ENCODE data around the gene ATL2.
"Not testable (repeated sequence)": the region's sequence is repeated elsewhere in the genome, so short reads cannot be mapped to it uniquely, and the experiment has no call there.

Gene ATL2

GRCh38 chr2:38387887-38388286, 10.8 kb upstream of the ATL2 start:
- no peak for DNase-seq

- DNase-seq = no peak
Measured at GRCh38 chr2:38386821-38387220, 9.7 kb upstream of the ATL2 start.

GRCh38 chr2:38386377-38386776, 9.3 kb upstream of the ATL2 start:
- DNase-seq = no peak

GRCh38 chr2:38384338-38384737, 7.3 kb upstream of the ATL2 start:
- no peak for DNase-seq

GRCh38 chr2:38383741-38384140, 6.7 kb upstream of the ATL2 start:
- DNase-seq = not testable (repeated sequence)

GRCh38 chr2:38381381-38382143, 4.5 kb upstream of the ATL2 start:
- DNase-seq = peak; percentile 11

GRCh38 chr2:38380397-38381130, 3.5 kb upstream of the ATL2 start:
- DNase-seq = no peak

- peak; percentile 85 for DNase-seq
Measured at GRCh38 chr2:38376346-38377049, 575 bp downstream of the ATL2 start.

GRCh38 chr2:38375696-38376345, 1.3 kb downstream of the ATL2 start:
- no peak for DNase-seq

- DNase-seq = no peak
Measured at GRCh38 chr2:38374984-38375383, 2.1 kb downstream of the ATL2 start.

- DNase-seq = no peak
Measured at GRCh38 chr2:38371235-38371634, 5.8 kb downstream of the ATL2 start.

GRCh38 chr2:38370664-38371063, 6.4 kb downstream of the ATL2 start:
- no peak for DNase-seq

GRCh38 chr2:38362232-38362631, 14.8 kb downstream of the ATL2 start:
- DNase-seq = no peak

GRCh38 chr2:38360177-38360576, 16.9 kb downstream of the ATL2 start:
- no peak for DNase-seq

- no peak for DNase-seq
Measured at GRCh38 chr2:38353402-38353801, 23.7 kb downstream of the ATL2 start.

- DNase-seq = no peak
Measured at GRCh38 chr2:38352336-38352735, 24.7 kb downstream of the ATL2 start.

- no peak for DNase-seq
Measured at GRCh38 chr2:38345323-38346038, 31.6 kb downstream of the ATL2 start.

GRCh38 chr2:38344813-38345212, 32.3 kb downstream of the ATL2 start:
- no peak for DNase-seq

GRCh38 chr2:38343212-38343611, 33.9 kb downstream of the ATL2 start:
- DNase-seq = no peak

GRCh38 chr2:38336621-38337020, 40.5 kb downstream of the ATL2 start:
- no peak for DNase-seq

GRCh38 chr2:38330754-38331153, 46.3 kb downstream of the ATL2 start:
- DNase-seq = no peak

GRCh38 chr2:38327580-38327979, 49.5 kb downstream of the ATL2 start:
- DNase-seq = peak; percentile 30

- no peak for DNase-seq
Measured at GRCh38 chr2:38323623-38324022, 53.5 kb downstream of the ATL2 start.
